22Rv1 (cell line): ENCODE measurements around the gene VPS50.
"Not testable (repeated sequence)": the region's sequence is repeated elsewhere in the genome, so short reads cannot be mapped to it uniquely, and the experiment has no call there.

Experiments
- H3K27ac ChIP-seq: fragments of 450-650 bp; 2 replicates; pipeline ENCODE4 v1.5.1; 2017
- ZFX ChIP-seq: fragments of 450-650 bp; IDR thresholded peaks from 2 replicates; pipeline ENCODE4 v1.6.1; 2017; ENCODE audit warnings: antibody characterized with exemption, borderline replicate concordance
- TF ChIP-seq, protein P1 (sequence below): fragments of 450-650 bp; IDR thresholded peaks from 2 replicates; pipeline ENCODE4 v1.5.1; 2017; ENCODE audit warnings: mild to moderate bottlenecking

VPS50 gene

GRCh38 chr7:93327006-93327633 lies 95.0 kb downstream of the VPS50 start:
- no peak for TF ChIP-seq ZFX
- TF ChIP-seq, protein P1, sequence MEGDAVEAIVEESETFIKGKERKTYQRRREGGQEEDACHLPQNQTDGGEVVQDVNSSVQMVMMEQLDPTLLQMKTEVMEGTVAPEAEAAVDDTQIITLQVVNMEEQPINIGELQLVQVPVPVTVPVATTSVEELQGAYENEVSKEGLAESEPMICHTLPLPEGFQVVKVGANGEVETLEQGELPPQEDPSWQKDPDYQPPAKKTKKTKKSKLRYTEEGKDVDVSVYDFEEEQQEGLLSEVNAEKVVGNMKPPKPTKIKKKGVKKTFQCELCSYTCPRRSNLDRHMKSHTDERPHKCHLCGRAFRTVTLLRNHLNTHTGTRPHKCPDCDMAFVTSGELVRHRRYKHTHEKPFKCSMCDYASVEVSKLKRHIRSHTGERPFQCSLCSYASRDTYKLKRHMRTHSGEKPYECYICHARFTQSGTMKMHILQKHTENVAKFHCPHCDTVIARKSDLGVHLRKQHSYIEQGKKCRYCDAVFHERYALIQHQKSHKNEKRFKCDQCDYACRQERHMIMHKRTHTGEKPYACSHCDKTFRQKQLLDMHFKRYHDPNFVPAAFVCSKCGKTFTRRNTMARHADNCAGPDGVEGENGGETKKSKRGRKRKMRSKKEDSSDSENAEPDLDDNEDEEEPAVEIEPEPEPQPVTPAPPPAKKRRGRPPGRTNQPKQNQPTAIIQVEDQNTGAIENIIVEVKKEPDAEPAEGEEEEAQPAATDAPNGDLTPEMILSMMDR = no peak
- H3K27ac ChIP-seq = no peak overlapping the region

DNA sequence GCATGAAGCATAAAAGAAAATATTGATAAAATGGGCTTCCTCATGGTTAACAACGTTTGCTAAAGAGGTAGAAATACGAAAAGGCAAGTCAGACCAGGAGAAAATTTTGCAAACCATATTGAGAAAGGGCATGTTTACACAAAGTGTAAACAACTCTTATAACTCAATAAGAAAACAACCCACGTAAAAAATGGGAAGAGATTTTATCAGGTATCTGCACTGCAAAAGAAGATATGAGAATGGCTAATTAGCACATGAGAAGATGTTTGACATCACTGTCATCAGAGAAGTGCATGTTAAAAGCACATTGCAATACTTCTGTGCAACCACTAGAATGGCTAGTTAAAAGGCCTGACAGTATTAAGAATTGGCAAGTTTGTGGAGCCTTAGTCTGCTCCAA lies 99.5 kb downstream of the VPS50 start:
- TF ChIP-seq ZFX = no peak
- TF ChIP-seq, protein P1 = no peak; the same call in 1 of the 2 replicates
- H3K27ac ChIP-seq = no peak overlapping the region

DNA sequence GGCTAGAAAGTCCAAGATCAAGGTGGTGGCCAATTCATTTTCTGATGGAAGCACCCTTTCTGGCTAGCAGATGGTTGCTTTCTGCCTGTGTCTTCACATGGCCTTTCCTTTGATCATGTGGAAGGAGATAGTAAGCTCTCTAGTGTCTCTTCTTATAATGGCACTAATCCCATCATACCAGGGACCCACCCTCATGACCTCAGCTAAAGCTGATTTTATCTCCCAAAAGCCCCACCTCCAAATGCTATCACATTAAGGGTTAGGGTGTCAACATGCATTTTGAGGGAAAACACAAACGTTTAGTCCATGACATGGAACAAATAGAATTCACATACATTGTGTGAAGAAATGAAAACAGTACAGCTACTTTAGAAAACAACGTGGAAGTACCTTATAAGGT lies 100.0 kb downstream of the VPS50 start:
- no peak overlapping the region for H3K27ac ChIP-seq
- TF ChIP-seq, protein P1 = 0 out of 2 replicates have a peak, but pooled peaks have one; percentile 2
- TF ChIP-seq ZFX = no peak

- TF ChIP-seq, protein P1 = no peak
- no peak for TF ChIP-seq ZFX
- H3K27ac ChIP-seq = no peak overlapping the region
These were observed 104.9 kb downstream of the VPS50 start for GRCh38 chr7:93337052-93337451.

DNA sequence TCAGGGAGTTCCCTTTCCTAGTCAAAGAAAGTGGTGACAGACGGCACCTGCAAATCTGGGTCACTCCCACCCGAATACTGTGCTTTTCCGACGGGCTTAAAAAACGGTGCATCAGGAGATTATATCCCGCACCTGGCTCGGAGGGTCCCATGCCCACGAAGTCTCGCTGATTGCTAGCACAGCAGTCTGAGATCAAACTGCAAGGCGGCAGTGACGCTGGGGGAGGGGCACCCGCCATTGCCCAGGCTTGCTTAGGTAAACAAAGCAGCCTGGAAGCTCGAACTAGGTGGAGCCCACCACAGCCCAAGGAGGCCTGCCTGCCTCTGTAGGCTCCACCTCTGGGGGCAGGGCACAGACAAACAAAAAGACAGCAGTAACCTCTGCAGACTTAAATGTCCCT lies 110.0 kb downstream of the VPS50 start:
- H3K27ac ChIP-seq = not testable (repeated sequence)

- no peak overlapping the region for H3K27ac ChIP-seq
- TF ChIP-seq, protein P1 = no peak
- TF ChIP-seq ZFX = no peak
These were observed 118.2 kb downstream of the VPS50 start for GRCh38 chr7:93350338-93350737.

- TF ChIP-seq, protein P1 = no peak
- no peak for TF ChIP-seq ZFX
- H3K27ac ChIP-seq = no peak overlapping the region
These were observed 120.7 kb downstream of the VPS50 start for GRCh38 chr7:93352881-93353280.

DNA sequence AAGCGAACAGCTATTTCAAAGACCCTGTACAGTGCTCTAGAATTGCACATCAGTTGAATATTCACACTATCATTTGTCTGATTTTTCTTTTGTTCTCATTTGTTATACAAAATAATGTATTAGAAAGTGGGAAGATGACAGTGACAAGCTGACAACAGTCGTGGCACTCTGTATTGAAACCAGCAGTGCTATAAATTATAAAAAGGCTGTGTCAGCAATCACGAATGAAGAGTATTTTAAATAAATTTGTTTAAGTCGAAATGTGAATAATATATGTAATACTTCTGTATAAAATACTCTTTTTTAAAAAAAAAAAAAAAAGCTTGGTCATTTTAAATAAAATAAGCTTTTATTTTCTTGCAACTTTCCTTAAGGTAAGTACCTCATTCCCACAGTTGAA lies 122.6 kb downstream of the VPS50 start:
- H3K27ac ChIP-seq = no peak overlapping the region
- TF ChIP-seq, protein P1 = no peak
- no peak for TF ChIP-seq ZFX
